T-helper 2 cell treated with Interferon-gamma antibody and Interleukin-4, amounts not matched to agents 100 ng/mL and 5 ng/mL, for 36 hours (primary cell): Measurements from ENCODE around the gene CRMP1. TPM values are rescaled to one million over a fixed set of nuclear protein-coding genes. Genes with fewer than 3 reads are reported as not detected.

ENCODE experiments used
- intact Hi-C: fragments of 100-400 bp; cut with micrococcal nuclease; formaldehyde crosslinking; loops from one replicate; pipeline ENCODE4 v1.15.1; 2023
- total RNA-seq: library from RNA; stranded (reverse); gene quantifications from 2 replicates; pipeline ENCODE4 v1.2.3, GENCODE V29; 2022

The CRMP1 gene
- total RNA-seq, 1 donor from 2014 or later: 0.66 TPM

- intact Hi-C loops: no loop called here
These were observed 28.5 kb upstream of the CRMP1 start for GRCh38 chr4:5921101-5921980.

- intact Hi-C loops: no loop called here
These were observed 26.7 kb upstream of the CRMP1 start for GRCh38 chr4:5919571-5919970.

GRCh38 chr4:5919044-5919443 lies 26.2 kb upstream of the CRMP1 start:
- intact Hi-C loops: no loop called here

GRCh38 chr4:5918331-5918985 lies 25.6 kb upstream of the CRMP1 start:
- intact Hi-C loops: no loop called here

GRCh38 chr4:5917672-5918071 lies 24.8 kb upstream of the CRMP1 start:
- intact Hi-C loops: no loop called here

DNA sequence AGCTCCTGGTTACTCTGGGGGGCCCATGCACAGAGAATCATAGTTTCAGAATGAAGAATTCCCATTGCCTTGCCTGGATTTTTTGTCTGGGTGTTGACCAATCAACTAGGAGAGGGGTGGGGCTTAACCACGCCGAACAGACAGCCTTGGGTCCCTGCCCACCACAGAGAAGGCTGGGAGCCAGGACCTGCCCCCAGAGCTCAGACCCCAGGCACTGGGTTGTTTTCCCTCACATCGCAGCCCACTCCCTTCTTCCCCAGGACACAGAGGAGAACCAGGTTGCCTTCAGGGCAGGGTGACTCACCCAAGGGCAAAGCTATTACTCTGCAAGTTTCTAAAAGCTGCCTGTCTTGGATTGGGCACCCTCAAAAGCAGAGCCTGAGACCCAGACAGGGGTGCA lies 23.3 kb upstream of the CRMP1 start:
- intact Hi-C loops: no loop called here

- intact Hi-C loops: no loop called here
These were observed 20.6 kb upstream of the CRMP1 start for GRCh38 chr4:5913454-5913853.

GRCh38 chr4:5912614-5913019 lies 19.7 kb upstream of the CRMP1 start:
- intact Hi-C loops: no loop called here

DNA sequence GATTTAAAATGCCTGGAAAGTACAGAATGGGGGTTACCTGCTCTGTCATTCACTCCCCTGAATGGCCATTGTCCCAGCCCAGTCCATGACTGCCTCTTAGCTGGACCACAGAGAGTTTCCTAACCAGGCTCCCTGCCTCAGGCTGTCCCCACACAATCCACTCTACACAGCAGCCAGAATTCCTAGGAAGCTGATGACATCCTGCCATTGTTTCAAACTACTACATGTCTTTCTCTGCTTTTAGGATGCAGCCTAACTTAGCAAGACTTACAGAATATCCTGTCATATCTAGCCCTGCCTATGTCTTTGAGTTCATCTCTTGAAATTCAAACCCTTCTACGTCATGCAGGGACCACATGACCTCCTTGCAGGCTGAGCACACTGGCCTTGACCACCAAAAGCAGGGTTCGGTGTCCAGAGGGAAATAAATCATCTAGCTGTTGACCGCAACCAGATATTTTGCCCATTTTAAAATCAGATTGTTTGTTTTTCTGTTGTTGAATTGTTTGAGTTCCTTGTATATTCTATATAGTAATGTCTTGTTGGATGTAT lies 16.1 kb upstream of the CRMP1 start:
- intact Hi-C loops: no loop called here

DNA sequence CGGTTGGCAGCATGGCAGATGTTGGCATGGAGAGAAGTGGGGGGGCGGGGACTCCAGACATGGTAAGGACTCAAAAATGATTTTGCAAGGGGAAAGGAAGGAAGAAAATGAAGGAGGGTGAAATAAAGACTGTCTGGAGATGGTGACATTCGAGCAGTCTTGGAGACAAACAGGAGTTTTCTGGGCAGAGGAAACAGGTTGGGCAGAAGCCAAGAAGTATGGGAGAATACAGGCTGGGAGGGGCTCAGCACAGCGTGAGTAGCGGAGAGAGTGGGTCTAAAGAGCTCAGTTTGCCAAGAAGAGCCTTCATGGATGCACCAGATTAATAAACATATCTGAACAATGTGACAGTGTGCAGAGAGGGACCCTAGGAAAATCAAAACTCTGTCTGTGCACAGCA lies 13.3 kb upstream of the CRMP1 start:
- intact Hi-C loops: no loop called here

DNA sequence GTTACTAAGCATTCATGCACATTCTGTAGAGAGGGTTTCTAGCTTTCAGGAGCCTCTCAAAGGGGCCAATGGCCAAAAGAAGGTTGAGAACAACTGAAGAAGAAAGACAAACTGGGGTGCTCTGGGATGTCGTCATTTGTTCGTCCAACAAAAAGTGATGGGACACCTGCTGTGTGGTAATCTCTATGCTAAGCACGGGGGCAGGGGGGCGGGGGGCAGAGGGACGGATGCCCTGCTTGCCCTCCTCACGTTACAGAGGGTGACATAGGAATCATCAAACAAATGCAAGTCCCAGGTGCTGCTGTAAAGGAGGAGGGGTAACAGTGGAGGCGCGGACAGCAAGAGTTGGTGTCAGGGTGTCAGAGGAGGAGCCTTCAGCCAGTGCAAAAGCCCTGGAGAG lies 12.8 kb upstream of the CRMP1 start:
- intact Hi-C loops: no loop called here

DNA sequence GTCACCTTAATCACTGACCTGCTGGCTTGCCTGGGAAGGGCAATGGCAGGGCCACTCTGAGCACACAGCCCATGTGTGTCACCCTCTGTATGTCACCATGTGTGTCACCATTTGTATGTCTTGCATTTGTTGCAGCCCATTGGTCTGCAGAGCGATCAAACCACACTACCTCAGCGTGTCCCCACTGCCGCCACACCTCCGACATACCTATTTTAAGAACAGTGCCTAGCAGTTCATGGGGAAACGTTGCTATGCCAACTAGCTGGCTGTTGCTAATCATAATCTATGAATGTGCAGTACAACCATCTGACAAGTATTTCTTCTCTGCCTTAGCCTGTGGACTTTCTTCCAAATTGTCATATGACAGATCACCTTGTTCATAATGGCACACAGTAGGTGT lies 8.0 kb upstream of the CRMP1 start:
- intact Hi-C loops: no loop called here

DNA sequence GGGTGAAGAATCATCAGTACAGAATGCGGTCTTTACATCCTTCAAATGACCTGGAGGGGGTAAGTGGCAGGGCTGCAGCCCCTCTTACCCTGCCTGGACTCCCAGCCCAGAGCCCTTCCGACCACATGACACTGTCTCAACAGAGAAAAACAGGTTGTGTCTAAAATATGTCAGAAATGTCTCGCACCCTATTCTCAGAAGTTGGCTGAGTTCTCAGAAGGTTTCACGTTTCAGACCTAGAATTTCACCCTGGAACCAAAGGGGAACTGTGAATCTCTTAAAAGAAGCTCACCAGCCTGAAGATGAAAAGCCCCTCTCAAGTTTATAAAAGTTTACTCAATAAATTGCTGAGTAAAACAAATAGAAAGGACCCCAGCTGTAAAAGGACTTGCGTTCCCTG lies 7.0 kb upstream of the CRMP1 start:
- intact Hi-C loops: no loop called here

DNA sequence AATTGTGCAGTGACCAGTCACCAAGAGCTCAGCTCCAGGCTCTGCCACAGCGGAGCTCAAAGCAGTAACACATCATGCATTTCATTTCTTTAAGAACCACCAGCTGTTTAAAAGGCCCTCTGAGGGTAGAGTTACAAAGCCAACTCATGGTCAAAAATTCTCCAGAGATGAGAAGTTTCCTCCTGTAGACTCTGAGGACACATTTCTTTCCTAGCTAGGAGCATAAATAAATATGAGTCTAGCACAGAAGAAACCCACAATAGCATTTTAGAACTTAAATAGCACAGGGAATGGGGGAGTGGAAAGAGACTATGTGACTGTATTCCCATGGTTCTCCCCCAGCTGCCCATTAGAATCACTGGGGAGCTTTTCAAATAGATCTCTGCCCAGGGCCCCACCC lies 6.5 kb upstream of the CRMP1 start:
- intact Hi-C loops: no loop called here

DNA sequence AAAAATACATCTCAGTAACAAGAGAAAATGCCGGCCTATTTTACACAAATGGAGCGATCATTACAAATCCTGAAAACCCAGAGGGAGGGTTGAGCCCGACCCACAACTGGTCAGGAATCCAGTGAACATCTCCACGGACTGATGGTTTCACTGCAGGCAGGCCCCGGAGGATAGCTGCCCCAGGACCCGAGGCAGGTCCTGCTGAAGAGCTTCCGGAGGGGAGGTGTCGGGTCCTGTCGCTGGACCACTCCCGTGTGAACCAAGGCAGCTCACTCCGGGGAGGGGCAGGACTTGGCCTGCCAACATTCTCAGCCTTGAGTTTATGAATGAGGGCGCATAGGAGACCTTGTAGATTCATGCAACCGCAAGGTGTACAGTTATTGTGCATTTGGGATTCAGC lies 4.8 kb upstream of the CRMP1 start:
- intact Hi-C loops: no loop called here

GRCh38 chr4:5895287-5895686 lies 2.4 kb upstream of the CRMP1 start:
- intact Hi-C loops: no loop called here

DNA sequence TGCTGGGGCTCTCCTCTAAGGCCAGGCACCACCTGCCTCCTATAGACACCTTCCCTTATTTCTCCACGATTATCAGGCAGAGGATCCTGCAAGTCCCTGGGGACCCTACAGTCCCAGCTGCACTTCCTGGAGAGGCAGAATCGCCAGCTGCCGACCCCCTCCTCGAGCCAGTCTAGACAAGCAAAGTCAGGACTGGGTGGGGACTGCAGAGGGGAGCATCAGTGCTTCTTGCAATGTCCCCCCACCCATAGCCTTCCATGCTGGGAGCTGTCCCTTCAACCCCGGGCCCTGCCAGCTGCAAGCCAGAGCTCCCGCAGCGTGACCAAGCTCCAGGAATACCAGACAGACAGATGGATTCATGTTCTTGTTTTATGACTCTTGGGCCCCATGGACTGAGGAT lies 1.4 kb upstream of the CRMP1 start:
- intact Hi-C loops: loop anchor here (5.0 kb wide), 1 partner anchor 1027 kb away; no protein-coding TSS in a partner anchor

DNA sequence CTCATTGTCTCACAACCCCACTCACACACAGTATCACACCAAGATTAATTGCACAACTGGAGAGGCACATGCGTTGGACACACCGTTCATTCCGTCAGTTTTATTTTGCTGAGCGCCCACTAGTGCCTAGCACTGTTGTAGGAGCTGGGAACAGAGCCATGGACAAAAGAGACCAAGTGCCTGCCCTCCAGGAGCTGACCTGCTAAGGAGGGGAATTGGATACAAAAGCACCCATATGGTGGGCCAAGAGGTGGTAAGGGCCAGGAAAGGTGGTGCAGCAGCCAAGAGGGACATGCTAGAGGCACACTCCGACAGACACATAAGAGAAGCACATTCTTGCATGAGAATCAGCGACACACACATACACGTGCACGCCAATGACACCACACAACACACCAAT lies 705 bp upstream of the CRMP1 start:
- intact Hi-C loops: loop anchor here (5.0 kb wide), 1 partner anchor 1026 kb away; no protein-coding TSS in a partner anchor

GRCh38 chr4:5892323-5893003 lies 423 bp downstream of the CRMP1 start:
- intact Hi-C loops: loop anchor here (5.0 kb wide), 1 partner anchor 1025 kb away; no protein-coding TSS in a partner anchor

- intact Hi-C loops: loop anchor here (5.0 kb wide), 1 partner anchor 1024 kb away; no protein-coding TSS in a partner anchor
These were observed 1.1 kb downstream of the CRMP1 start for GRCh38 chr4:5891563-5892322.
